Suppressor macrophage treated with lipopolysaccharide for 1 hour (primary cell): ENCODE measurements around the gene ZBED4.

ENCODE experiments used
- DNase-seq, 3 donors: peaks; one replicate each; pipeline ENCODE4 v3.0.0-alpha.2; 2020 to 2022

Gene ZBED4

DNA sequence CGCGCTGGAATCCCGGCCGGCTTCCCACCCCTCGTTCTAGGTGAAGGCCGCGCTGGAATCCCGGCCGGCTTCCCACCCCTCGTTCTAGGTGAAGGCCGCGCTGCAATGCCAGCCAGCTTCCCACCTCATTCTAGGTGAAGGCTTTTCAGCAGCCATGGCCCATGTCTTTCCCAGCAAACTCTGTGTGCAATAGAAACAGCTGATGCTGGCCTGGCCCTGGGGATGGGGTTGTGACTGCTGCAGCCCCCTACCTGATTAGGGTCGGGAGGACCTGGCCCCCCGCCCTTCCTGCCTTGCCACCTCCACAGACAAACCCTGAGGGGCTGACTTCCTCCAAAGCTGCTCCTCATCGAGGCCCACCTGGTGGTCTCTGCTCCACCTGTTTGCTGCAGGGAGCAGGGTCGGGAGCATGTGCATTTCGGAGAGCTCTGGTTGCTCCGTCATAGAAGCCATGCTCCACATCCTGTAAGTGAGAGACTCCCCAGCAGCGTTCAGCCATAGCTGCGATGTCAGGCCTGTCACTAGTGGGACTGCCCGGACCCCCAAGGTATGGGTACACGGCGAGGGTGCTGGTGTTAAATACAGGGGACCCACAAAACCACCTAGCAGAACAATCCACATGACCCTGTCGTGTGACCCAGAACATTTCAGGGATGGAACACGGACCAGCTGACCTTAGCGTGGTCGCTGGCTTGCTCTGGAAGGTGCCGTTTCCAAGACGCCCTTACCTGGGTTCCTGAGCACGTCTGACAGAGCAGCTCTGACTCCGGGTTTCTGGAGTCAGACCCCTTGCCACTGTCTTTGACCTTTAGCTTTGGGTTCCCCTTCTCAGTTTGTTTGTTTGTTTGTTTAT is 3.3 kb downstream of the ZBED4 start:
- DNase-seq, result no peak

DNA sequence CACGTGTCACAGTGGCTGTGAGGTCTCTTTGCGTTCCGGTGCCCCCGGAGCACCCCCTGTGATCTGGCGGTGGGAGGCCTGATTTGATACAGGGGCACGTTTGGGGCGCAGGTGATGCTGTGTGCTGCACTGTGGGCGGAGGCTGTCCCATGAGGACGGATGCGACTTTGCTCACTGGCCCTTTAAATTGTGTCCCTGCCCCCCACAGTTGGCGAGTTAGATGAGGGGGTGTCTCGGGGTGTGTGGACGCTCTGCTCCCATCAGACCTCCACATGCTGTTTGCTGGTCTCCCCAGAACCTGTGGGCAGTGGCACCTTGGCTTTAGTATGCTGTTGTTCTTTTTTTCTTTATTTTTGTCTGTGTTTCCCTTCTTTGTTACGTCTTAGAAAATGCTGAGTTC is 5.2 kb downstream of the ZBED4 start:
- no peak for DNase-seq

DNA sequence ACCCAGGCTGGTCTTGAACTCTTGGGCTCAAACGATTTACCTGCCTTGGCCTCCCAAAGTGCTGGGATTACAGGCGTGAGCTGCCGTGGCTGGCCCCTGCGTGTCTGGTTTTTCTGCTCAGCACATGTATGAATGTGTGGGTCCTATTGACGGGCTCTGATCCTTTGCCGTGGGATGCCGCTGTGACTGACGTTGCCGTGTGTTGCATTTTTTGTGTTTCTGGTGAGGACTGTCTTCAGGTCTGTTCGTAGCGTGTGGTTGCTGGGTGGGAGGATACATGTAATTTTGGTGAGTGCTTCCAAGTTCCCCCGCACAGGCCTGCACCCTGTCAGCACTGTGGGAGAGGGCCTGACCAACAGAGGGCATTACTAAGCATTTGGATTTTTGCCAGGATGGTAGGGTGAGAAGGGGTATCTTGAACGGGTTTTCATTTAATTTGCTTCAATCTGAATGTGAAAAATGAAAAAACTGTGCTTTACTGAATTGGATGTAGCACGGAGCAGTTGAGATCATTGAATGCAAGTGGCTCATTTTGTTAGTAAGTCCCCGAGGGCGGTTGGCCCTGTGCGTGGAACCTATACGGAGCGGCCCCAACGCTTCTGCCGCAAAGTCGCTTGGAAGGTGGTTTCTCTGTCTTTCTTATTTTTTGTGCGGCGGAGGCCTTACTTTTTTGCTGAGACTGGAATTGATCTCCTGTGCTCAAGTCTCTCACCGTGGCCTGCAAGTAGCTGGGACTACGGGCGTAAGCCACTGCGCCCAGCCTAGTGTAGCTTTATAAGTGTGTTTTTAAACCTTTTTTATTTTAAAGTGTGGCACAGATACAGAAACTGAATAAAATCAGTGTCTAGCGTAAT is 8.2 kb downstream of the ZBED4 start:
- peak; percentile 43 to 51 (median 50) for DNase-seq

GRCh38 chr22:49862496-49862776 is 8.8 kb downstream of the ZBED4 start:
- peak; percentile 20 to 31 (median 28) for DNase-seq

DNA sequence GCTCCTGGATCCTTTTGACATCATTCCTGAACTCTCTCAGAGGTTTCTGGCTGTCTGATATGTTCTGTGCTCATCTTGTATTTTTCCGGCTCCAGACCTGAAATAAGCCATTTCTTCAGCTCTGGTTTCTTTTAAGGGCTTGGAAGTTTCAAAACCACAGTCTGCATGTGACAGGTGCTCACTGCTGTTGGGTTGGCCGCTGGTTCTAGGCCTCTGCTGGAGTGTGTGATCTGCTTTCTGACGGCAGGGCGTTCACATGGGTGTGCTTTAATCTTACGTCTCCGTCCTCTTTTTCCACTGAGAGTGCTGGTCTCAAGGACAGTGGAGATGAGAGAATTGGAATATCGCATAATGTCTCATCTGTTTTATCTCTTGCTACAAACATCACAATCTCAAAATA is 10.3 kb downstream of the ZBED4 start:
- no peak for DNase-seq

GRCh38 chr22:49865156-49865555 is 11.5 kb downstream of the ZBED4 start:
- DNase-seq, result no peak

GRCh38 chr22:49866134-49866533 is 12.5 kb downstream of the ZBED4 start:
- DNase-seq, result no peak

DNA sequence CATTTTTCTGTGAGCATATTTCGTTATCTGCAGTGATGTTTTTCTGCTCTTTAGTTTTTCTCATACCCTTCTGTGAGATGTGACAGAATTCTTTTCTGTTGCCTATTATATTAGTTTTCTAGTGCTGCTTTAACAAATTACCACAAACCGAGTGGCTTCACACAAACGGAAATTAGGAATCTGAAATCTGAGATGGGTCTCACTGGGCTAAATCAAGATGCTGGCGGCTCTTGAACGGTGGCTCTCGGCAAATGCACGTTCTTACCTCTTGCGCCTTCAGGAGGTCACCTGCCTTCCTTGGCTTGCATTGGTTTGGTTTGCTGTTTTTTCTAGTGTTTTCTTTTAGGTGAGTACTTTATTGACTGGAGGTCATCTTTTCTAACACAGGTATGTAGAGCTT is 13.0 kb downstream of the ZBED4 start:
- no peak for DNase-seq

DNA sequence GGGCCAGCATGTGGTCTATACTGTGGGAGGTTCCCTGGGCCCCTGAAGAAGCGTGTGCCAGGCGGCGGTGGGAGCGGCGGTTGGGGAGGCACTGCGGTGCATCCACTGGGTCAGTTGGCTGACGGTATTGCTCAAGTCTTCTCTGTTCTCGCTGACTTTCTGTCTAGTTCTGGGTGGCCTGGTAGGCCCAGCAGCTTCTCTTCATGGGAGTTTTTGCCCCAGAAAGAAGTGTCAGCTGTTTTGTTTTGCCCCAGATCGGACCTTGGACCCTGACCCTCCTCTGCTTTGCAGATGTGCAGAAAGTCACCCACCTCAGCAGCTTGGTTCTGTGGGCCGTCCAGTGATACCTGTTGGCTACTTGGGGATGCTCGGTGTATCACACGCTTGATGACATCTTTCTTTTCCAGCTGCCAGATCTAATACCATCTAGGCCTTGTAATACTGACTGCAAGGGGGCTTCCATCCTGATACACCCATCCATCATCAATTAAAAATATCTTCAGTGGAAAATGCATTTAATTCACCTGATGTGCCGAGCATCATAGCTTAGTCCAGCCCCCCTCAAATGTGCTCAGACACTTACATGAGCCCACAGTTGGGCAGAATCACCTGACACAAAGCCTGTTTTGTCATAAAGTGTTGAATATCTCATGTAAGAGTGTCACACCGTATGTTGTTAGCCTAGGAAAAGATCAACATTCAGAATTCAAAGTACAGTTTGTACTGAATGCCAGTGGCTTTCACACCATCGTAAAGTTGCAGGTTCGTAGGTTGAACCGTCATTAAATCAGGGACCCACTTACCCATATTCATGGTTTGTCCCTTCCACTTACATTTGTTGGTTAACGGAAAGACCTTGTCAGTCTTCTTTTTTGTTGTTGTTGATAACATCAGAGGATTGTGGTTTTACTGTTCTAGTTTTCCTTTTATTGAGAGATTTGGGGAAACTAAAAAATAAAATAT is 13.9 kb downstream of the ZBED4 start:
- no peak for DNase-seq

- DNase-seq, result no peak
Observed at GRCh38 chr22:49869086-49869830, 15.6 kb downstream of the ZBED4 start.

DNA sequence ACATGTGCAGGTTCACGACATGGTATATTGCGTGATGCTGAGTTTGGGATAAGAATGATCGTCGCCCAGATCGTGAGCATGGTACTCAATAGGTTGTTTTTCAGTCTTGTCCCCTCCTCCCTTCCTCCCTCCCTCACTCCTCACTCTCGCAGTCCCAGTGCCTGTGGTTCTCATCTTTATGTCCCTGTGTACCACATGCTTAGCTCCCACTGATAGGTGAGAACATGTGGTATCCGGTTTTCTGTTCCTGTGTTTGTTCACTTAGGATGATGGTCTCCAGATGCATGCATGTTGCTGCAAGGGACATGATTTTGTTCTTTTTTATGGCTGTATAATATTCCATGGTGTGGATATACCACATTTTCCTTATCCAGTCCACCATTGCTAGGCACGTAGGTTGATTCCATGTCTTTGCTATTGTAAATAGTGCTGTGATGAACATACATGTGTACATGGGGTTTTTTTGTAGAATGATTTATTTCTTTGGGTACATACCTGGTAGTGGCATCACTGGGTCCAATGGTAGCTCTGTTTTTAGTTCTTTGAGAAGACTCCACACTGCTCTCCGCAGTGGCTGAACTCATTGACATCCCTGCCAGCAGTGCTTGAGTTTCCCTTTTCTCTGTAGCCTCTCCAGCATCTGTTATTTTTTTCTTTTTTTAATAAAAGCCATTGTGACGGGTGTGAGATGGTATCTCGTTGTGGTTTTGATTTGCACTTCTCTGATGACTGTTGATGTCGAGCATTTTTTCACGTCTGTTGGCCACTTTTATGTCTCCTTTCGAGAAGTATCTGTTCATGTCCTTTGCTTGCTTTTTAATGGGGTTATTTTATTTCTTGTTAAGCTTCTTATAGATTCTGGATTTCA is 16.4 kb downstream of the ZBED4 start:
- no peak for DNase-seq

- DNase-seq, result peak in 2 of 3 donors; percentile 18 to 19
Observed at GRCh38 chr22:49871482-49871881, 17.8 kb downstream of the ZBED4 start.

GRCh38 chr22:49872347-49872746 is 18.7 kb downstream of the ZBED4 start:
- no peak for DNase-seq

DNA sequence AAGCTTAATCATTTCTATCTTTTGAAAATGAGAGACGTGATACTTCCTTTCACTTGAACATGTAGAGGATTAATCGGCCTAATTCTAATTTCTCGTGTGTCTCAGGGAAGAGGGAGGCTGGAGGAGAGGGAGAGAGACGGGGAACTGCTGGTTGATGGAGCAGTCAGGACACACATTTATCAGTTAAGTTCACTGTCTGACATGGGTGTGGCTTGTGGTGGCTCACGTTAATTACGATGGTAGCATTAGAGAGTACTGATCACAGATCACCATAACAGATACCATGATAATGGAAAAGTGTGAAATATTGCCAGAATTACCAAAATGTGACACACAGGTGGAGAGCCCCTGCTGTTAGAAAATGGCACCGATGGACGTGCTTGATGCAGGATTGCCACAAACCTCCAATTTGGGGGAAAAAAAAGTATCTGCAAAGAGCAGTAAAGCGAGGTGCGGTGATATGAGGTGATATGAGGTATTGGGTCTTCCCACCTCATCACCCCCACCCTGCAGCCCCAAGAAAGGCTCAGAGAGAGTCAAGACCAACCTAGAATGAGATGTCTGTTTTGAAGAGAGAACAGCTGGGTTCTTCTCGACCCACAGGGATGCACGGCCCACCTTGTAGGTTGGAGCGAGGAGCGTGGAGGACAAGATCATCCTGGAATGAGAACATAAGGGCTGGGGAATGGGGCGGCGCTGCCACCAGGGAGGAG is 19.7 kb downstream of the ZBED4 start:
- no peak for DNase-seq

DNA sequence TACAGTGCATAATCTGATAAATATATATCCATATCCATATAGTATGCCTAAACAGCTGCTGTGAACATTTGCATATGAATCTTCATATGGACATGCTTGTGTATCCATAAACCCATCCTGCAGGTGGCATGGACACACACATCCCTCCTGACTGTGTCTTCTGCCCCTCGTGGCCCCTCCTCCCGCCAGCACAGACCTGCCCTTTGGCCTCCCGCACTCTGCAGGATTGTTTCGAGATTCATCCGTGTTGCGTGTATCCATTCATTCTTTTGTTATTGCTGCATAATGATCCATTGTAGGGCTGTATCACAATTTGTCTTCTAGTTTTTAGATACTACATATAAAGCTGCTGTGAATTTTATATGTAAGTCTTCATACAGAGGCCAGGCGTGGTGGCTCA is 24.0 kb downstream of the ZBED4 start:
- DNase-seq, result no peak

DNA sequence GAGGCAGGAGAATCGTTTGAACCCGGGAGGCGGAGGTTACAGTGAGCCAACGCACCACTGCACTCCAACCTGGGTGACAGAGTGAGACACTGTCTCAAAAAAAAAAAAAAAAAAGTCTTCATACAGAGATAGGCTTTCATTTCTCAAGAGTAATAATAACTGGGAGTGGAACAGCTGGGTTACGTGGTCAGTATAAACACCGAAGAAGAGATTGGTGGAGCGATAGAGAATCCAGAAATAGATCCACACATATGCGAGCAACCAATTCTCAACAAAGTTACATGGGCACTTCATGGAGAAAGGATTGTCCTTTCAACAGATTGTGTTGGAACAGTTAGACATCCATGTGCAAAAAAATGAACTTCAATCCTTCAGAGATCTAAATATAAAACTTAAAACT is 24.6 kb downstream of the ZBED4 start:
- DNase-seq, result no peak

DNA sequence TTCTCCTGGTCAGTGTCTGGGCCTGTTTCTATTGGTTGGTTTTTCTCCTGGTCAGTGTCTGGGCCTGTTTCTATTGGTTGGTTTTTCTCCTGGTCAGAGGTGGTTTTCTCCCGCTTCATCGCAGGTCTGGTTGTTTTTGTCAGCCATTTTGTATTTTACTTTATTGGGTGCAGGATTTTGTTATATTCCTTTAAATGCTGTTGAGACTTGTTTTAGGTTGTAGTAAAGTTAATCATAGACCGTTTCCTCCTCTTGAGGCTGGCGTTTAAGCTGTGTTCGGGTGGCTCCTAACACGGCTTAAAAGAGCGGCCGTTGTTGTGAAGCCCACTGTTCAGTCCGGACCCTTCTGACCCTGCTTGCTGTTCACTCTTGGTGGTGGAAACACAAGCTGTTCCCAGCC is 26.2 kb downstream of the ZBED4 start:
- no peak for DNase-seq

GRCh38 chr22:49880281-49880680 is 26.6 kb downstream of the ZBED4 start:
- DNase-seq, result no peak

GRCh38 chr22:49881856-49882255 is 28.2 kb downstream of the ZBED4 start:
- DNase-seq, result no peak

DNA sequence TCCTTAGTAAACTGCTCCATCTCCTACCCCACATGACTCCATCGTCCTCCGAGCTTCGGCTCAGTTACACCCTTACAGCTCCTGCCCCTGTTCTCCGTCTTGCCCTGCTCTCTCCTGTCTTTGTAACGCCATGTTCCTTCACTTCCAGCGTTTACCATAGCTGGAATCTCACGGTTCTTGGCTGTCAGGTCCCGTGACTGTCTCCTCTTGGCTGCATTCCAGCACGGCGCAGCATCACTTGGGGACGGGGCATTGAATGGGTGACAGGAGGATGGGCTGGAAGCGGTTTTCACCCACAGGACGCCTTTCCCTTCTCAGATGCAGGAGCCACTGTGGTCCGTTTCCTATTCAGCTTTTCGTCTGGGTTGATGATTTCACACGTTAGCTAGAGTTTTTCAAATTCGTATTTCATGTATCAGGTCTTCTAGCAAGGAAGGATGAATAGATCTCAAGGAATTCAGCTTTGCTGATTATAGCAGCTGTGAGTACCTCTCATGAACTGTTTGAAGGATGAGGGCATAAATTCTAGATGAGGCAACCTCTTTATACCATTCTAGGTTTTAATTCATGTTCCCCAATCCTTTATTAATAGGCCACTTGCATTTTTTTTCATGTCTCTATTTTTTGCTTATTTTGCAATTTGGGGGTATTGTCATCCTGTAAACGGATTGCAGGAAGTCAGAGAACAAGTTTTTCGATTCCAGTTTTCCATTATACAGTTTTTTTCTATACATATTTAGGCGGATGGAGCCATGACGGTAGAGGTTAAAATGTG is 29.1 kb downstream of the ZBED4 start:
- DNase-seq, result no peak
